D721Med (cell line): ENCODE measurements around the gene DSC2.
"Not testable (repeated sequence)": the region's sequence is repeated elsewhere in the genome, so short reads cannot be mapped to it uniquely, and the experiment has no call there.

Experiments
- DNase-seq: peaks from one replicate; pipeline ENCODE4 v3.0.0; 2011; ENCODE audit warnings: low spot score; ENCODE audit not compliant: insufficient read length
- FAIRE-seq: peaks from 2 replicates; lab custom pipeline; 2011; peaks lifted over from hg19 to GRCh38; lab: Jason Lieb, UNC
- CTCF ChIP-seq: IDR thresholded peaks from 2 replicates; pipeline ENCODE4 v1.5.1; 2012; ENCODE audit warnings: mild to moderate bottlenecking, control low read depth; ENCODE audit not compliant: insufficient read depth; ENCODE audit errors: missing control alignments

Gene DSC2

GRCh38 chr18:31041271-31042083 lies 60.7 kb downstream of the DSC2 start:
- TF ChIP-seq CTCF = no peak
- FAIRE-seq (no peak), DNase-seq (no peak)

- DNase-seq = no peak
- TF ChIP-seq CTCF = no peak
- no peak for FAIRE-seq
Measured at GRCh38 chr18:31040686-31041270, 61.4 kb downstream of the DSC2 start.

GRCh38 chr18:31039426-31039825 lies 62.8 kb downstream of the DSC2 start:
- FAIRE-seq (peak; percentile 16), DNase-seq (no peak)
- TF ChIP-seq CTCF = no peak

GRCh38 chr18:31037686-31038085 lies 64.5 kb downstream of the DSC2 start:
- FAIRE-seq, DNase-seq: not testable (repeated sequence)

GRCh38 chr18:31034541-31034940 lies 67.7 kb downstream of the DSC2 start:
- DNase-seq (no peak), FAIRE-seq (peak; percentile 92)
- no peak for TF ChIP-seq CTCF

GRCh38 chr18:31030574-31031278 lies 71.5 kb downstream of the DSC2 start:
- no peak for FAIRE-seq
- DNase-seq = no peak
- no peak for TF ChIP-seq CTCF

- TF ChIP-seq CTCF = no peak
- DNase-seq (no peak), FAIRE-seq (no peak)
Measured at GRCh38 chr18:31015715-31016434, 86.3 kb downstream of the DSC2 start.

- not testable (repeated sequence) for FAIRE-seq
Measured at GRCh38 chr18:31011455-31011854, 90.8 kb downstream of the DSC2 start.

More at GRCh38 chr18:31011455-31011854, 90.8 kb downstream of the DSC2 start:
- DNase-seq = not testable (repeated sequence)
